GM12865 (cell line): ENCODE measurements around the gene SYT1.

Source experiments
- DNase-seq: peaks from one replicate; pipeline ENCODE4 v3.0.0; 2010; ENCODE audit warnings: low read depth
- H3K4me3 ChIP-seq: 2 replicates; pipeline ENCODE4 v1.5.1; 2011; ENCODE audit warnings: mild to moderate bottlenecking, low read depth, low read length, control low read depth
- CTCF ChIP-seq: IDR thresholded peaks from 2 replicates; pipeline ENCODE4 v1.5.1; 2011; ENCODE audit warnings: low read length, control low read depth, low read depth, inconsistent platforms; ENCODE audit not compliant: insufficient read depth; ENCODE audit errors: missing control alignments

The SYT1 gene

GRCh38 chr12:79000501-79000900, 135.9 kb downstream of the SYT1 start:
- no peak for TF ChIP-seq CTCF
- no peak for DNase-seq
- no peak overlapping the region for H3K4me3 ChIP-seq

- no peak overlapping the region for H3K4me3 ChIP-seq
- TF ChIP-seq CTCF = no peak
- no peak for DNase-seq
Observed at GRCh38 chr12:79001404-79001803, 136.8 kb downstream of the SYT1 start.

- no peak overlapping the region for H3K4me3 ChIP-seq
- TF ChIP-seq CTCF = peak; percentile 15
- peak; percentile 1 for DNase-seq
Observed at GRCh38 chr12:79006306-79006705, 141.7 kb downstream of the SYT1 start.

- TF ChIP-seq CTCF = no peak
- no peak for DNase-seq
- no peak overlapping the region for H3K4me3 ChIP-seq
Observed at GRCh38 chr12:79008591-79008990, 144.0 kb downstream of the SYT1 start.

- no peak overlapping the region for H3K4me3 ChIP-seq
- TF ChIP-seq CTCF = no peak
Observed at GRCh38 chr12:79012636-79013035, 148.1 kb downstream of the SYT1 start.

GRCh38 chr12:79016181-79016580, 151.6 kb downstream of the SYT1 start:
- TF ChIP-seq CTCF = no peak
- no peak overlapping the region for H3K4me3 ChIP-seq
- no peak for DNase-seq

More at GRCh38 chr12:79012636-79013035, 148.1 kb downstream of the SYT1 start:
- no peak for DNase-seq

- DNase-seq = peak; percentile 6
- H3K4me3 ChIP-seq = no peak overlapping the region
- no peak for TF ChIP-seq CTCF
Observed at GRCh38 chr12:79019672-79020071, 155.1 kb downstream of the SYT1 start.
